Thyroid gland (tissue), 4 donors: ENCODE data around the gene GRAMD4.

Experiments used
- POLR2A ChIP-seq, 2 donors: fragments of 450-650 bp; IDR thresholded peaks; one replicate each; pipeline ENCODE4 v1.6.1; 2017; ENCODE audit warnings: antibody characterized with exemption in 2 of 2, mild to moderate bottlenecking in 2 of 2, moderate library complexity in 1 of 2
- TF ChIP-seq, protein P1 (sequence below), 6 experiments: fragments of 200-600 bp in 3 of 6; fragments of 450-650 bp in 3 of 6; sonication (generic) in 3 of 6; IDR thresholded peaks; one replicate each; pipeline ENCODE4 v1.5.1; 2016 to 2019; ENCODE audit warnings: antibody characterized with exemption in 6 of 6, mild to moderate bottlenecking in 2 of 6, inconsistent platforms in 1 of 6, moderate library complexity in 1 of 6

DNA sequence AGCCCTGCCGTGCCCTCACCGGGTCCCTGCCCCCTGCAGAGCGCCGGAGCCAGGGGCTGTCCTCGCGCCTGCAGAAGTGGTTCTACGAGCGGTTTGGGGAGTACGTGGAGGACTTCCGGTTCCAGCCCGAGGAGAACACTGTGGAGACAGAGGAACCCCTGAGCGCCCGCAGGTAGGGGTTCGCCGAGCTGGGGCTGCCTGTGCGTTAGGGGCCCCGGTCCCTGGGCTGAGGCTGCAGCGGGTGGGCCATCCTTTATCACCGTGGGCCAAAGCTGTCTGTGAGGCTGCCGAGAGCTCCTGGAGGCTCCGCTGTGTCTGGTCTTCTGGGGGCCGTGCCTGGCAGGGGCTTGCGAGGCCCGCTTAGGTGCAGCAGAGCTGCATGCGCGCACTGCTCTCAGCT is 42.8 kb downstream of the GRAMD4 start:
- TF ChIP-seq, protein P1, sequence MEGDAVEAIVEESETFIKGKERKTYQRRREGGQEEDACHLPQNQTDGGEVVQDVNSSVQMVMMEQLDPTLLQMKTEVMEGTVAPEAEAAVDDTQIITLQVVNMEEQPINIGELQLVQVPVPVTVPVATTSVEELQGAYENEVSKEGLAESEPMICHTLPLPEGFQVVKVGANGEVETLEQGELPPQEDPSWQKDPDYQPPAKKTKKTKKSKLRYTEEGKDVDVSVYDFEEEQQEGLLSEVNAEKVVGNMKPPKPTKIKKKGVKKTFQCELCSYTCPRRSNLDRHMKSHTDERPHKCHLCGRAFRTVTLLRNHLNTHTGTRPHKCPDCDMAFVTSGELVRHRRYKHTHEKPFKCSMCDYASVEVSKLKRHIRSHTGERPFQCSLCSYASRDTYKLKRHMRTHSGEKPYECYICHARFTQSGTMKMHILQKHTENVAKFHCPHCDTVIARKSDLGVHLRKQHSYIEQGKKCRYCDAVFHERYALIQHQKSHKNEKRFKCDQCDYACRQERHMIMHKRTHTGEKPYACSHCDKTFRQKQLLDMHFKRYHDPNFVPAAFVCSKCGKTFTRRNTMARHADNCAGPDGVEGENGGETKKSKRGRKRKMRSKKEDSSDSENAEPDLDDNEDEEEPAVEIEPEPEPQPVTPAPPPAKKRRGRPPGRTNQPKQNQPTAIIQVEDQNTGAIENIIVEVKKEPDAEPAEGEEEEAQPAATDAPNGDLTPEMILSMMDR (IDR thresholded peaks at IDR 0.05), result no peak
- no peak for TF ChIP-seq POLR2A (IDR thresholded peaks at IDR 0.05)
